Liver (tissue), 3 donors: ENCODE measurements around the gene ISM1.

Experiments used
- CTCF ChIP-seq: fragments of 150-350 bp; IDR thresholded peaks from 2 replicates; pipeline ENCODE4 v1.5.1; 2017; ENCODE audit warnings: improper control_type of control experiment, low read depth, low read length; ENCODE audit not compliant: missing input control
- EGR1 ChIP-seq, 2 donors: IDR thresholded peaks; 2 replicates each; pipeline ENCODE4 v1.6.1; 2016 to 2018; ENCODE audit warnings: antibody characterized with exemption in 2 of 2, low read depth in 2 of 2
- FOXA1 ChIP-seq: IDR thresholded peaks from 2 replicates; pipeline ENCODE4 v1.6.1; 2016; ENCODE audit warnings: antibody characterized with exemption
- FOXA2 ChIP-seq: IDR thresholded peaks from 2 replicates; pipeline ENCODE4 v1.6.1; 2016; ENCODE audit warnings: antibody characterized with exemption
- GABPA ChIP-seq, 2 donors: IDR thresholded peaks in 1 of 2; conservative IDR thresholded peaks in 1 of 2; 2 replicates each; pipeline ENCODE4 v1.6.1; 2016; ENCODE audit warnings: antibody characterized with exemption in 2 of 2, mild to moderate bottlenecking in 1 of 2, moderate library complexity in 1 of 2
- MAX ChIP-seq: IDR thresholded peaks from 2 replicates; pipeline ENCODE4 v1.6.1; 2016; ENCODE audit warnings: antibody characterized with exemption
- NR2F2 ChIP-seq: IDR thresholded peaks from 2 replicates; pipeline ENCODE4 v1.6.1; 2016; ENCODE audit warnings: antibody characterized with exemption
- RAD21 ChIP-seq, 2 donors: IDR thresholded peaks; 2 replicates each; pipeline ENCODE4 v1.6.1; 2016; ENCODE audit warnings: antibody characterized with exemption in 2 of 2, mild to moderate bottlenecking in 2 of 2
- REST ChIP-seq: IDR thresholded peaks from 2 replicates; pipeline ENCODE4 v1.6.1; 2016; ENCODE audit warnings: antibody characterized with exemption, mild to moderate bottlenecking
- RXRA ChIP-seq, 2 donors: IDR thresholded peaks; 2 replicates each; pipeline ENCODE4 v1.6.1; 2017 to 2018; ENCODE audit warnings: antibody characterized with exemption in 2 of 2, mild to moderate bottlenecking in 1 of 2
- SP1 ChIP-seq: IDR thresholded peaks from 2 replicates; pipeline ENCODE4 v1.6.1; 2018; ENCODE audit warnings: antibody characterized with exemption, mild to moderate bottlenecking
- YY1 ChIP-seq: IDR thresholded peaks from 2 replicates; pipeline ENCODE4 v1.6.1; 2016; ENCODE audit warnings: antibody characterized with exemption, mild to moderate bottlenecking
- donor health status: healthy.
- donor health status: healthy.

- no peak for TF ChIP-seq CTCF
- no peak for TF ChIP-seq MAX
- TF ChIP-seq EGR1 (IDR thresholded peaks at IDR 0.05; ENCODE audit: low read depth in 2 of 2) = no peak
- no peak for TF ChIP-seq YY1
- TF ChIP-seq GABPA (IDR thresholded peaks at IDR 0.05 in 1 of 2, conservative IDR thresholded peaks at IDR 0.05 in 1 of 2) = no peak
- no peak for TF ChIP-seq FOXA1
- no peak for TF ChIP-seq RAD21 (IDR thresholded peaks at IDR 0.05)
- no peak for TF ChIP-seq REST
- TF ChIP-seq FOXA2 = no peak
- TF ChIP-seq SP1 = no peak
- TF ChIP-seq NR2F2 = no peak
- TF ChIP-seq RXRA (IDR thresholded peaks at IDR 0.05) = no peak
Measured at GRCh38 chr20:13199279-13199678, 21.8 kb upstream of the ISM1 start.
